BE2C (cell line): ENCODE results near the gene LEMD1.
"Not testable (repeated sequence)": the region's sequence is repeated elsewhere in the genome, so short reads cannot be mapped to it uniquely, and the experiment has no call there.

Experiments used
- DNase-seq: peaks from one replicate; pipeline ENCODE4 v3.0.0-alpha.2; 2020
- H3K27me3 ChIP-seq: fragments of 250-450 bp; sonication (Bioruptor Pico); 2 replicates; pipeline ENCODE4 v1.5.1; 2020; ENCODE audit warnings: mild to moderate bottlenecking
- H3K36me3 ChIP-seq: fragments of 250-450 bp; sonication (Bioruptor Pico); 2 replicates; pipeline ENCODE4 v1.5.1; 2020; ENCODE audit warnings: mild to moderate bottlenecking
- H3K4me1 ChIP-seq: fragments of 250-450 bp; sonication (Bioruptor Pico); 2 replicates; pipeline ENCODE4 v1.5.1; 2020
- H3K4me3 ChIP-seq: 2 replicates; pipeline ENCODE4 v1.5.1; 2011; ENCODE audit warnings: low read depth, low read length
- H3K9me3 ChIP-seq: fragments of 250-450 bp; sonication (Bioruptor Pico); 2 replicates; pipeline ENCODE4 v1.5.1; 2020
- TF ChIP-seq, protein P1 (sequence below): IDR thresholded peaks from 2 replicates; pipeline ENCODE4 v1.5.1; 2012; ENCODE audit warnings: mild to moderate bottlenecking, low read depth, low read length

Gene LEMD1

GRCh38 chr1:205369701-205370123, 52.1 kb downstream of the LEMD1 start:
- TF ChIP-seq, protein P1, sequence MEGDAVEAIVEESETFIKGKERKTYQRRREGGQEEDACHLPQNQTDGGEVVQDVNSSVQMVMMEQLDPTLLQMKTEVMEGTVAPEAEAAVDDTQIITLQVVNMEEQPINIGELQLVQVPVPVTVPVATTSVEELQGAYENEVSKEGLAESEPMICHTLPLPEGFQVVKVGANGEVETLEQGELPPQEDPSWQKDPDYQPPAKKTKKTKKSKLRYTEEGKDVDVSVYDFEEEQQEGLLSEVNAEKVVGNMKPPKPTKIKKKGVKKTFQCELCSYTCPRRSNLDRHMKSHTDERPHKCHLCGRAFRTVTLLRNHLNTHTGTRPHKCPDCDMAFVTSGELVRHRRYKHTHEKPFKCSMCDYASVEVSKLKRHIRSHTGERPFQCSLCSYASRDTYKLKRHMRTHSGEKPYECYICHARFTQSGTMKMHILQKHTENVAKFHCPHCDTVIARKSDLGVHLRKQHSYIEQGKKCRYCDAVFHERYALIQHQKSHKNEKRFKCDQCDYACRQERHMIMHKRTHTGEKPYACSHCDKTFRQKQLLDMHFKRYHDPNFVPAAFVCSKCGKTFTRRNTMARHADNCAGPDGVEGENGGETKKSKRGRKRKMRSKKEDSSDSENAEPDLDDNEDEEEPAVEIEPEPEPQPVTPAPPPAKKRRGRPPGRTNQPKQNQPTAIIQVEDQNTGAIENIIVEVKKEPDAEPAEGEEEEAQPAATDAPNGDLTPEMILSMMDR = no peak
- Histone ChIP-seq H3K36me3 (no peaks in the 10 kb centered on the region), H3K4me1 (no peaks in the 10 kb centered on the region), H3K4me3 (no peak overlapping the region), H3K27me3 (no peaks in the 10 kb centered on the region), H3K9me3 (no peaks in the 10 kb centered on the region)
- DNase-seq = no peak

DNA sequence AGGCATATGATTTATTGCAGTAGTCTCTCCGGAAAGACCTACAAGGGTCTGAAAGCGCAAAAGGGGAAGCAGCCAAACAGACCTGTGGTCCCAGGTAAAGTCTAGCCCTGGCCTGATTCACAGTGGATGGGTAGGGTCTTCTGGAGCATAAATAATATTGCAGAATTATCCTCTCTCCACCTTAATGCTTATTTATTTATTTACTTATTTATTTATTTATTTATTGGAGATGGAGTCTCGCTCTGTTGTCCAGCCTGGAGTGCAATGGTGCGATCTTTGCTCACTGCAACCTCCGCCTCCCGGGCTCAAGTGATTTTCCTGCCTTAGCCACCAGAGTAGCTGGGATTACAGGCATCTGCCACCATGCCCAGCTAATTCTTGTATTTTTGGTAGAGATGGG, 53.4 kb downstream of the LEMD1 start:
- H3K27me3 ChIP-seq = no peaks in the 10 kb centered on the region

DNA sequence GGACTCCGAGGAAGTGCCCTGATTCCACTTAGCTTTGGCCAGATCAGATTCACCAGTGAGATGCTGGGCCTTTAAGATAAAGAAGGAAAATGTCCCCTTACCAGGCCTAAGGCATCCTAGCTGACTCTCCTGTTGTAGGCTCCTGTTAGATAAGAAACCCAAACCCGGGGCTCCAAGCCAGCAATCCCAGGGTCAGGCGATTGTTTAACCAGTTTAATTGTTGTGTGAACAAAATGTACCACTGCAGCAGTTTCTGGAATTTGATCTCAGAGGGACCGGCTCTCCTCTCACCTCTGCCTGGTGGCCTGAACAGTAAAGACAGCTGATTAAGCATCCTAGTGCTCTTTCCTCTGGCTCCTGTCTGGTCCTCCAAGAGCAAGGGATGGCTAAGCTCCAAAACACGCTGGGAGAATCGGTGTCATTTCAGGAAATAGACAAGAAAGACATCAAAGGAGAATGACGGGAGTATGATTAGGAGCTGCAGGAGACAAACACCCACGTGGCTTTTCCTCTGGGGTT, 55.9 kb downstream of the LEMD1 start:
- no peak for DNase-seq
- H3K4me1 ChIP-seq = no peaks in the 10 kb centered on the region
- no peaks in the 10 kb centered on the region for H3K9me3 ChIP-seq
- TF ChIP-seq, protein P1 = no peak
- no peaks in the 10 kb centered on the region for H3K27me3 ChIP-seq
- no peaks in the 10 kb centered on the region for H3K36me3 ChIP-seq
- no peak overlapping the region for H3K4me3 ChIP-seq

More for the DNA sequence above, 53.4 kb downstream of the LEMD1 start:
- no peaks in the 10 kb centered on the region for H3K9me3 ChIP-seq
- H3K36me3 ChIP-seq = no peaks in the 10 kb centered on the region
- no peak for DNase-seq
- no peak overlapping the region for H3K4me3 ChIP-seq
- no peaks in the 10 kb centered on the region for H3K4me1 ChIP-seq
- TF ChIP-seq, protein P1 = no peak

- H3K4me1 ChIP-seq, DNase-seq, H3K9me3 ChIP-seq, H3K27me3 ChIP-seq, H3K36me3 ChIP-seq, H3K4me3 ChIP-seq: not testable (repeated sequence)
Measured at GRCh38 chr1:205365086-205365485, 56.8 kb downstream of the LEMD1 start.

DNA sequence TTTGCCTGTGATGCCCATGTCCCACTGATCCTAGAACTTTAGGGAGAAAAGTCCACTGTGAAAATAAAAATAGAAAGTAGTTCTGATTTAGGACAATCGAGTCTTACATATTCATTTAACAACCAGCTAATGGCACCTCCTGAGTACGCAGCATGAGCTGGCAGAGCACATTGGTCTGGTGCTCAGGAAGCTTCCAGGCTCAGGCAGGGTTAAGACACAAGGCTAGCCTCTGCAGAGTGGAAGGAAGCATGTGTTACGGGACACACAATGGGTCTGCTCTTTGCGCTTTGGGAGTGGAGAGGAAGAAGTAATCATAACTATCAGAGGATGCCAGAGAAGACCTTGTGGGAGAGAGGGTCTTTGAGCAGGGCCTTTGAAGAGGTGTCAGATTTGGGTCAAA, 61.0 kb downstream of the LEMD1 start:
- H3K36me3 ChIP-seq = no peaks in the 10 kb centered on the region
- H3K4me3 ChIP-seq = no peak overlapping the region
- DNase-seq = no peak
- no peaks in the 10 kb centered on the region for H3K9me3 ChIP-seq
- H3K27me3 ChIP-seq = no peaks in the 10 kb centered on the region
- peaks cover 9% of the 10 kb centered on the region for H3K4me1 ChIP-seq
- TF ChIP-seq, protein P1 = no peak

DNA sequence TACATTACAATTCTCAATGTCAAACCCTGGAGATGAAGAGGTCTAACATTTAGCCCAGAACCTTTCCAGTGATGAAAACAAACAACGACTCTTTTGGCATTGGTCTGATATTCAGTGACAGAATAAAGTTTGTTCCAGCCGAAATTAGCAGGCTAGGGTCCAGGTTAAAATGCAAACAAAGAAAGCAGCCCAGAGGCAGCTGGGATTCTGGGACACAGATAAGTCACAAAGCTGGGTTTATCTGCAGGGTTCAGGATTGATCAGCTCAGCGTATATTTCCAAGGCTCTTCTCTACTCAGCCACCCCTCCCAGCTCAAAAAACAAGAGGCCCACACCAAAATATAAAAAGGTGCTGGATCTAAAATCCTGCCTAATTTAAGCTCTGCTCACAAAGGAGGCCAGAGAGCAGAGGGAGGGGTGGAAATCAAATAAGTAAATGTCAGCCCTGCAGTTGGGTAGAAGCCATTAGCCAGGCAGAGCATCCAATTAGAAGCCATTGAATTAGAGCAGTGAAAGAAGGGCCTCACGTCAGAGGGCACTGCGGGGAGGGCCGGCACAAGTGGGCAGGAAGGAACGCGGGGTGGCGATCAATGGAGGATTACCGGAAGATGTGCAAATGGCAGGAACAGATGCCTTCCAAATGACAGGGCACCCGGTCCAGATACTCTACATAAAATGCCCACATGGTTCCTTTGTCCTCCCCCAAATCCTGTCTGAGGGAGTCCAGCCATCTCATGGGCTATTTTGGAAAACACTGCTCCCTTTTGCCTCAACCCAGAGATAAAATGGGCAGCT, 61.9 kb downstream of the LEMD1 start:
- H3K4me3 ChIP-seq = no peak overlapping the region
- peaks cover 9% of the 10 kb centered on the region for H3K4me1 ChIP-seq
- H3K9me3 ChIP-seq = no peaks in the 10 kb centered on the region
- TF ChIP-seq, protein P1 = no peak
- no peak for DNase-seq
- H3K27me3 ChIP-seq = no peaks in the 10 kb centered on the region
- no peaks in the 10 kb centered on the region for H3K36me3 ChIP-seq
